Suprapubic skin (tissue), 3 donors: ENCODE results near the gene IQCE.

Experiments used
- CTCF ChIP-seq, 2 donors: fragments of 200-600 bp in 1 of 2; fragments of 450-650 bp in 1 of 2; sonication (generic) in 1 of 2; IDR thresholded peaks; one replicate each; pipeline ENCODE4 v1.5.1; 2016 to 2019; ENCODE audit warnings: antibody characterized with exemption in 2 of 2, mild to moderate bottlenecking in 1 of 2, moderate library complexity in 1 of 2
- POLR2AphosphoS5 ChIP-seq, 3 donors: sonication (generic); formaldehyde crosslinking; IDR thresholded peaks; one replicate each; pipeline ENCODE4 v1.6.1; 2017; ENCODE audit warnings: antibody characterized with exemption in 3 of 3

- TF ChIP-seq CTCF (IDR thresholded peaks at IDR 0.05), result no peak
- no peak for TF ChIP-seq POLR2AphosphoS5 (IDR thresholded peaks at IDR 0.05)
These were observed 32.8 kb upstream of the IQCE start for GRCh38 chr7:2525658-2526630.
